PC-9 (cell line): Measurements from ENCODE around the gene PSEN1. TPM values are rescaled to one million over a fixed set of nuclear protein-coding genes. Genes with fewer than 3 reads are reported as not detected.
A peak's percentile ranks its signal among the peaks of the same experiment; 100 is the strongest.

Experiments used
- BruUV-seq: library from RNA; stranded (reverse); fragments of 400-500 nt; replicated peaks from 2 replicates; lab custom pipeline; 2021; lab: Mats Ljungman, UMichigan
- CTCF ChIA-PET: fragments of 300-600 bp; sonication (Branson Sonifier 250); formaldehyde crosslinking; loops from one replicate; lab custom pipeline; 2022; ENCODE audit warnings: antibody characterized with exemption; lab: Charles Lee
- POLR2A ChIA-PET: fragments of 300-600 bp; sonication (Branson Sonifier 250); formaldehyde crosslinking; loops from one replicate; lab custom pipeline; 2022; ENCODE audit warnings: antibody characterized with exemption; ENCODE audit not compliant: unreplicated experiment; lab: Charles Lee
- DNase-seq, 2 experiments: peaks; one replicate each; pipeline versions ENCODE4 v3.0.0 to v3.0.0-alpha.2; 2015 to 2022; ENCODE audit warnings: mixed read lengths in 1 of 2
- H2AFZ ChIP-seq: fragments of 200-600 bp; sonication (generic); 2 replicates; pipeline ENCODE4 v1.8.1; 2017; ENCODE audit warnings: antibody characterized with exemption
- H3F3A ChIP-seq: fragments of 200-600 bp; sonication (generic); 2 replicates; pipeline ENCODE4 v1.8.1; 2017; ENCODE audit warnings: antibody characterized with exemption, mild to moderate bottlenecking, low read depth; ENCODE audit not compliant: insufficient read depth
- H3K27ac ChIP-seq: fragments of 200-600 bp; sonication (generic); 2 replicates; pipeline ENCODE4 v1.6.1; 2016; ENCODE audit warnings: mixed run types
- H3K27me3 ChIP-seq: fragments of 200-600 bp; sonication (generic); 2 replicates; pipeline ENCODE4 v1.6.1; 2016; ENCODE audit warnings: low read depth, mixed run types; ENCODE audit not compliant: insufficient read depth
- H3K36me3 ChIP-seq: fragments of 200-600 bp; sonication (generic); 2 replicates; pipeline ENCODE4 v1.6.1; 2016; ENCODE audit warnings: low read depth, mixed run types
- H3K4me1 ChIP-seq: fragments of 200-600 bp; sonication (generic); replicated peaks from 2 replicates; pipeline ENCODE4 v1.6.1; 2016; ENCODE audit warnings: mixed run types; ENCODE audit not compliant: insufficient read depth
- H3K4me2 ChIP-seq: fragments of 200-600 bp; sonication (generic); 2 replicates; pipeline ENCODE4 v1.6.1; 2017; ENCODE audit warnings: mixed run types
- H3K4me3 ChIP-seq: fragments of 200-600 bp; sonication (generic); 2 replicates; pipeline ENCODE4 v1.6.1; 2016; ENCODE audit warnings: mixed run types
- H3K79me2 ChIP-seq: fragments of 200-600 bp; sonication (generic); 2 replicates; pipeline ENCODE4 v1.6.1; 2017; ENCODE audit warnings: low read depth, mixed run types
- H3K9me2 ChIP-seq: fragments of 200-600 bp; sonication (generic); 2 replicates; pipeline ENCODE4 v1.8.1; 2017; ENCODE audit warnings: mild to moderate bottlenecking; ENCODE audit not compliant: insufficient read depth
- H3K9me3 ChIP-seq: fragments of 200-600 bp; sonication (generic); 2 replicates; pipeline ENCODE4 v1.8.1; 2016; ENCODE audit warnings: low read depth; ENCODE audit not compliant: insufficient read depth
- H4K20me1 ChIP-seq: fragments of 200-600 bp; sonication (generic); 2 replicates; pipeline ENCODE4 v1.8.1; 2017; ENCODE audit not compliant: insufficient read depth
- EZH2 ChIP-seq: fragments of 200-600 bp; sonication (generic); IDR thresholded peaks from 2 replicates; pipeline ENCODE4 v1.8.0; 2017; ENCODE audit warnings: antibody characterized with exemption, low read depth
- intact Hi-C: fragments of 100-400 bp; cut with micrococcal nuclease; formaldehyde crosslinking; loops from one replicate; pipeline ENCODE4 v1.10.0; 2022; ENCODE audit not compliant: unreplicated experiment
- total RNA-seq: library from RNA; stranded (reverse); gene quantifications from 2 replicates; pipeline ENCODE4 v1.2.3, GENCODE V29; 2021
- TF ChIP-seq, protein P1 (sequence below): fragments of 200-600 bp; sonication (generic); conservative IDR thresholded peaks from 2 replicates; pipeline ENCODE4 v1.6.1; 2017; ENCODE audit warnings: mixed run types, antibody characterized with exemption, mild to moderate bottlenecking, moderate library complexity

Gene PSEN1
- total RNA-seq, 1 experiment from 2014 or later = 44.0 TPM

DNA sequence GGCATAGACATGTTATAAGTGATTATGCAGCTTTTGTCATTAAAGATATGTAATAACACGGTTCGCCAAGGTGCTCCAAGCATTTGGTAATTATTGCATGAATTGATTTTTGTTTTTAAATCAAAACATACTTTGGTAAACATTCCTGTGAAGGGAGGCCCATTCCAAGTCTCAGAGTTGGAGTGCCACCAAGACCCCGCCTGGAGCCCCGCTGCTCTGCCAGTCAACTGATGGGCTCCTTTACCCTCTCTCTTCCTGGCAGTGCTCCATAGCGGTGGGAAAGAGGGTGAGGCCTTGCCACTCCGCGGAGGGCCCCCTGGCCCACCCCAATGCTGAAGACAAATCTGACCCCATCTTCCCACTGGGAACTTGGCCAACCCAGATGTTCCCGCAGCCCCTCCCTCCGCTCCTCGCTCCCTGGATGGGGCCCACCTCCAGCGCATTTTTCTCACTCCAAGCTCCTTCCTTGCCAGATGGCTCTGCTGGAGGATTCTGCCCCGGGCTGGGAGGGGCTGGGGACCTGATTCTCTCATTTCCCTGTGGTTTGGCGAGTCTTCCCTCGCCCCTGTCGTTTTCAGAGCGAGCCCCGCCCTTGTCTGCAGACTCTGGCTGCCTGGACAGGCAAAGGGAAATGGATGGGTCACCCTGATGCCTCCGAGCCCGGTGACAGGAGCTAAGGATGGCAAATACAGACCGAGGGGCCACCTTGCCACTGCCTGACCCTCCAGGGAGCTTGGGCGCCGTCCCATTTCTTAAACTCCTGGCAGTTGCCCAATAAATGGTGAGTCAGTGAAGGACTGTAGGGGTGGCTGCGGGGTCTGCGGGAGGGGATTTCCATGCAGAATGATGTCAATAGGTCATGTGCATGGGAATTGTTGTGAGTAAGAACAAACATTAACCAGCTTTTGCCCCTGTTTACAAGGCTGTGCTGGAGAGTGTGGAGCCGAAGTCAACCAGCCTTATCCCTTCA, 91.8 kb downstream of the PSEN1 start:
- TF ChIP-seq EZH2 = no peak
- TF ChIP-seq, protein P1, sequence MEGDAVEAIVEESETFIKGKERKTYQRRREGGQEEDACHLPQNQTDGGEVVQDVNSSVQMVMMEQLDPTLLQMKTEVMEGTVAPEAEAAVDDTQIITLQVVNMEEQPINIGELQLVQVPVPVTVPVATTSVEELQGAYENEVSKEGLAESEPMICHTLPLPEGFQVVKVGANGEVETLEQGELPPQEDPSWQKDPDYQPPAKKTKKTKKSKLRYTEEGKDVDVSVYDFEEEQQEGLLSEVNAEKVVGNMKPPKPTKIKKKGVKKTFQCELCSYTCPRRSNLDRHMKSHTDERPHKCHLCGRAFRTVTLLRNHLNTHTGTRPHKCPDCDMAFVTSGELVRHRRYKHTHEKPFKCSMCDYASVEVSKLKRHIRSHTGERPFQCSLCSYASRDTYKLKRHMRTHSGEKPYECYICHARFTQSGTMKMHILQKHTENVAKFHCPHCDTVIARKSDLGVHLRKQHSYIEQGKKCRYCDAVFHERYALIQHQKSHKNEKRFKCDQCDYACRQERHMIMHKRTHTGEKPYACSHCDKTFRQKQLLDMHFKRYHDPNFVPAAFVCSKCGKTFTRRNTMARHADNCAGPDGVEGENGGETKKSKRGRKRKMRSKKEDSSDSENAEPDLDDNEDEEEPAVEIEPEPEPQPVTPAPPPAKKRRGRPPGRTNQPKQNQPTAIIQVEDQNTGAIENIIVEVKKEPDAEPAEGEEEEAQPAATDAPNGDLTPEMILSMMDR = no peak
- H3K36me3 ChIP-seq = no peaks in the 10 kb centered on the region
- no peaks in the 10 kb centered on the region for H4K20me1 ChIP-seq
- H3K4me3 ChIP-seq = no peak overlapping the region
- no peaks in the 10 kb centered on the region for H3K9me3 ChIP-seq
- H3K9me2 ChIP-seq = no peaks in the 10 kb centered on the region
- intact Hi-C loops = no loop called here
- ChIA-PET POLR2A (no interaction called here), CTCF (no interaction called here)
- peaks cover 11% of the 10 kb centered on the region; the same call in 1 of the 2 replicates for H3F3A ChIP-seq
- peaks cover 3% of the 10 kb centered on the region; the same call in 1 of the 2 replicates for H3K27me3 ChIP-seq
- BruUV-seq = no TSS peak
- H3K4me2 ChIP-seq = peak overlapping the region; percentile 47
- peak overlapping the region; percentile 30; the same call in 1 of the 2 replicates for H3K27ac ChIP-seq
- DNase-seq = peak; percentile 43 to 51
- H2AFZ ChIP-seq = no peak overlapping the region
- H3K4me1 ChIP-seq = peaks cover 19% of the 10 kb centered on the region
- H3K79me2 ChIP-seq = no peaks in the 10 kb centered on the region

DNA sequence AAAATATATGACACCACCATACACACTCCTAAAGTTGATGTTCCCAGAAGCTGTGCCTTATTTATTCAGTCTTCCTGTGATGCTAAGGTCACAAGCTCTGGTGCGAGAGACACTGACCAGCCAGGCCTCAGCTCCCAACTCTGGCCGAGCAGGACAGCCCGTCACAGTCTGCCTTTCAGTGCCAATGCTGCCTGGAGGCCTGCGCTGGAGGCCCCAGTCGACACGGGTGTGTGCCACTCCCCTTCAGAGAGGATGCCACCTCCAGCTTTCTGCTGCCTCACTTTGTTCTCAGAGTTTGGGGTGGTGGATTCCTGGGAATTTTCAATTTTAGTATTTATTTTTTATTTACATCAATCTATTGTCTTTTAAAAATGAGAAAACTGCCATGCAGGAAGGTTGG, 93.7 kb downstream of the PSEN1 start:
- peaks cover 23% of the 10 kb centered on the region; the same call in 1 of the 2 replicates for H3K27me3 ChIP-seq
- intact Hi-C loops = no loop called here
- ChIA-PET CTCF (interaction anchor here (0.6 kb wide), 1 partner anchor 54 kb away, joined by 10 read pairs; no protein-coding TSS in a partner anchor), POLR2A (no interaction called here)
- peaks cover 12% of the 10 kb centered on the region; the same call in 1 of the 2 replicates for H3F3A ChIP-seq
- H3K4me2 ChIP-seq = no peak overlapping the region
- no TSS peak for BruUV-seq
- no peak overlapping the region for H3K27ac ChIP-seq
- no peaks in the 10 kb centered on the region for H3K9me2 ChIP-seq
- H3K4me3 ChIP-seq = no peak overlapping the region
- no peaks in the 10 kb centered on the region for H3K9me3 ChIP-seq
- no peaks in the 10 kb centered on the region for H3K79me2 ChIP-seq
- H3K36me3 ChIP-seq = no peaks in the 10 kb centered on the region
- peaks cover 19% of the 10 kb centered on the region for H3K4me1 ChIP-seq
- TF ChIP-seq EZH2 = no peak
- TF ChIP-seq, protein P1 = no peak
- no peaks in the 10 kb centered on the region for H4K20me1 ChIP-seq
- no peak for DNase-seq
- H2AFZ ChIP-seq = no peak overlapping the region

DNA sequence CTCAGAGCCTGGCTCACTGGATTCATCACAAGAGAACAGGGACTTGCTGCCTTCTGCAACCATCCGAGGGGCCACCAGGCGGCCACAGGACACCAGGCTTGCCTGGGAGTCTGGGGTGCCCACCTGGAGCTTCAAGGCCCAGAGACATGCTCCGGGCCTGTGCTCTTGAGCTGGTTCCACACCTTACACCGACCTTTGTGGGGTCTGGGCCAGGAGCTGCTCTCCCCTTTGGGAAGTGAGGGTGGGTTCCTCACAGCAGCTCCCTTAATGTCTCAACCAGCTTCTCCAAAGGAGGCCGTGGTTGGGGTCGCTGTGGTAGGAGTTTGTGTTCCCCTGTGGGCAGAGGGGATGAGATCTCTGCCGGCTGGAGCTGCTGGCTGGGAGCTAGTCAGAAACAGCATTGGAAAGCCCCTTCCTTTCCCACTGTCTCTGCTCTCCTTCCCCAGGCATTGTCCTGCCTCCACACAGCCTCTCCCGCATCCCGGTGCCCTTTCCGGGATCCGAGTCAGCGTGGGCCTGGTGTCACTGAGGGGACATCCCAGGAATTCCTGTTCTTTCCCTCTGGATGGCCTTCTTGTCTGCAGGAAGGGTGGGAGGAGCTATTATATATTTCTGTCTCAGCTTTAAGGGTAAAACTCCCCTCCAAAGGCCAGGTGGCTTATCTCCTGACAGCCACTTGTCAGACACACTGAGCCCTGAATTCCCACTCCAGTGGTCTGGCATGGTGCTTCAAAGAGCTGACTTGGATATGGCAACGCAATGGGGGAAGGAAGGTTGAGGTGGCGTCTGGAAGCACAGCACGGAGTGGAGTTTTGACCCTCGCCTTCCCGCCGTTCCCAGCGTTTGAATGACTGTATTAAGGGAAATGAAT, 95.9 kb downstream of the PSEN1 start:
- H2AFZ ChIP-seq = no peak overlapping the region
- intact Hi-C loops = no loop called here
- no peaks in the 10 kb centered on the region for H3K79me2 ChIP-seq
- ChIA-PET CTCF (interaction anchor here (0.6 to 0.8 kb wide), 2 partner anchors 21 to 73 kb away, joined by 3 to 5 read pairs; no protein-coding TSS in a partner anchor), POLR2A (no interaction called here)
- no peaks in the 10 kb centered on the region for H3K9me2 ChIP-seq
- no peaks in the 10 kb centered on the region for H3K36me3 ChIP-seq
- H3K4me3 ChIP-seq = no peak overlapping the region
- H3K9me3 ChIP-seq = no peaks in the 10 kb centered on the region
- peaks cover 18% of the 10 kb centered on the region; the same call in 1 of the 2 replicates for H3F3A ChIP-seq
- H3K4me2 ChIP-seq = no peak overlapping the region
- no TSS peak for BruUV-seq
- TF ChIP-seq, protein P1 = peak; percentile 59
- no peak for TF ChIP-seq EZH2
- DNase-seq = no peak
- H3K27me3 ChIP-seq = peaks cover 41% of the 10 kb centered on the region; the same call in 1 of the 2 replicates
- no peaks in the 10 kb centered on the region for H4K20me1 ChIP-seq
- peaks cover 19% of the 10 kb centered on the region for H3K4me1 ChIP-seq
- H3K27ac ChIP-seq = no peak overlapping the region
